Right lobe of liver (tissue), 6 donors: ENCODE data around the gene CALHM1. TPM values are rescaled to one million over a fixed set of nuclear protein-coding genes. Genes with fewer than 3 reads are reported as not detected.

Experiments used
- ATAC-seq, 4 donors: fragments of 200-7000 bp; cut with Tn5 transposase; one replicate each; pipeline ENCODE4 v1.9.1; 2020; ENCODE audit warnings: mild to moderate bottlenecking in 4 of 4, moderate library complexity in 4 of 4
- DNase-seq, 3 donors: peaks; one replicate each; pipeline ENCODE4 v3.0.0-alpha.2; 2020
- H3K27ac ChIP-seq, 3 donors: fragments of 200-600 bp; one replicate each; pipeline ENCODE4 v1.8.0; 2022
- H3K27me3 ChIP-seq, 2 donors: fragments of 200-600 bp; one replicate each; pipeline ENCODE4 v1.8.0; 2022
- H3K36me3 ChIP-seq, 4 donors: fragments of 200-600 bp; sonication (generic) in 1 of 4; one replicate each; pipeline versions ENCODE4 v1.5.1 to v1.8.0; 2017 to 2022; ENCODE audit warnings: control low read depth in 1 of 4
- H3K4me1 ChIP-seq, 4 donors: fragments of 200-600 bp; sonication (generic) in 1 of 4; one replicate each; pipeline versions ENCODE4 v1.5.1 to v1.8.0; 2017 to 2022; ENCODE audit warnings: control low read depth in 1 of 4
- H3K4me3 ChIP-seq, 3 donors: fragments of 200-600 bp; one replicate each; pipeline ENCODE4 v1.8.0; 2022
- H3K9me3 ChIP-seq, 4 donors: fragments of 200-600 bp; sonication (generic) in 1 of 4; one replicate each; pipeline versions ENCODE4 v1.5.1 to v1.8.0; 2017 to 2022; ENCODE audit warnings: control low read depth in 1 of 4
- POLR2A ChIP-seq: fragments of 450-650 bp; IDR thresholded peaks from one replicate; pipeline ENCODE4 v1.6.1; 2017; ENCODE audit warnings: antibody characterized with exemption, mild to moderate bottlenecking
- WGBS: methylation state at CpG from one replicate; pipeline ENCODE4 v1.1.6; 2018; ENCODE audit warnings: low coverage, low lambda C conversion rate; ENCODE audit not compliant: insufficient coverage; ENCODE audit errors: missing lambda C conversion rate; 5-methylcytosine and 5-hydroxymethylcytosine counted together
- intact Hi-C, 2 donors: fragments of 100-400 bp; cut with DNase I; formaldehyde crosslinking; loops; one replicate each; pipeline versions ENCODE4 v1.11.2 to v1.14.1; 2022
- total RNA-seq, 6 experiments: library from RNA; depleted of rRNA in 2 of 6; stranded (reverse); fragments of >200 nt in 2 of 6; fragmentation: NEBNext Ultra II Directional in 3 of 6; extraction: Animal tissue kit (Norgen Biotek cat#: 25700) in 3 of 6; gene quantifications; one replicate each; pipeline versions ENCODE4 v1.1.0 to v1.2.4, GENCODE V29; 2016 to 2023
- TF ChIP-seq, protein P1 (sequence below), 4 donors: fragments of 200-600 bp in 3 of 4; fragments of 450-650 bp in 1 of 4; IDR thresholded peaks; one replicate each; pipeline versions ENCODE4 v1.5.1 to v1.8.0; 2016 to 2022; ENCODE audit warnings: antibody characterized with exemption in 4 of 4, mild to moderate bottlenecking in 2 of 4
- donor health status: DM: no; HTN: yes; CAD: no.
- donor health status: DM: no; HTN: no; CAD: no.
- donor health status: DM: no; HTN: no; CAD: no.
- donor health status: DM: no; HTN: yes; CAD: no.
- donor health status: DM: no; HTN: yes; CAD: no.

CALHM1 gene
- total RNA-seq, 6 experiments from 2014 or later = not detected

GRCh38 chr10:103447187-103447586 lies 11.5 kb downstream of the CALHM1 start:
- WGBS = no CpG with 5 or more reads among the region's 23 CpGs
- no peak overlapping the region for H3K27ac ChIP-seq
- H3K27me3 ChIP-seq = no peaks in the 10 kb centered on the region
- ATAC-seq = no peak
- intact Hi-C loops = no loop called here
- no peaks in the 10 kb centered on the region for H3K4me1 ChIP-seq
- peaks cover 0 to 46% (median 25%) of the 10 kb centered on the region in 4 donors for H3K36me3 ChIP-seq
- no peak overlapping the region for H3K4me3 ChIP-seq
- no peak for DNase-seq
- no peaks in the 10 kb centered on the region for H3K9me3 ChIP-seq
- TF ChIP-seq, protein P1, sequence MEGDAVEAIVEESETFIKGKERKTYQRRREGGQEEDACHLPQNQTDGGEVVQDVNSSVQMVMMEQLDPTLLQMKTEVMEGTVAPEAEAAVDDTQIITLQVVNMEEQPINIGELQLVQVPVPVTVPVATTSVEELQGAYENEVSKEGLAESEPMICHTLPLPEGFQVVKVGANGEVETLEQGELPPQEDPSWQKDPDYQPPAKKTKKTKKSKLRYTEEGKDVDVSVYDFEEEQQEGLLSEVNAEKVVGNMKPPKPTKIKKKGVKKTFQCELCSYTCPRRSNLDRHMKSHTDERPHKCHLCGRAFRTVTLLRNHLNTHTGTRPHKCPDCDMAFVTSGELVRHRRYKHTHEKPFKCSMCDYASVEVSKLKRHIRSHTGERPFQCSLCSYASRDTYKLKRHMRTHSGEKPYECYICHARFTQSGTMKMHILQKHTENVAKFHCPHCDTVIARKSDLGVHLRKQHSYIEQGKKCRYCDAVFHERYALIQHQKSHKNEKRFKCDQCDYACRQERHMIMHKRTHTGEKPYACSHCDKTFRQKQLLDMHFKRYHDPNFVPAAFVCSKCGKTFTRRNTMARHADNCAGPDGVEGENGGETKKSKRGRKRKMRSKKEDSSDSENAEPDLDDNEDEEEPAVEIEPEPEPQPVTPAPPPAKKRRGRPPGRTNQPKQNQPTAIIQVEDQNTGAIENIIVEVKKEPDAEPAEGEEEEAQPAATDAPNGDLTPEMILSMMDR (IDR thresholded peaks at IDR 0.05) = no peak
- no peak for TF ChIP-seq POLR2A

- peak overlapping the region in 2 of 3 donors; percentile 18 to 65 for H3K27ac ChIP-seq
- DNase-seq = no peak
- no peak for TF ChIP-seq POLR2A
- TF ChIP-seq, protein P1 (IDR thresholded peaks at IDR 0.05) = no peak
- H3K4me3 ChIP-seq = no peak overlapping the region
- peaks cover 0 to 51% (median 28%) of the 10 kb centered on the region in 4 donors for H3K36me3 ChIP-seq
- ATAC-seq = peak; percentile 24 to 58 (median 38)
- H3K9me3 ChIP-seq = no peaks in the 10 kb centered on the region
- intact Hi-C loops = no loop called here
- no peaks in the 10 kb centered on the region for H3K27me3 ChIP-seq
- WGBS = 60% methylated on average over 5 of the region's 12 CpGs
- no peaks in the 10 kb centered on the region for H3K4me1 ChIP-seq
Observed at GRCh38 chr10:103445767-103446567, 12.7 kb downstream of the CALHM1 start.

DNA sequence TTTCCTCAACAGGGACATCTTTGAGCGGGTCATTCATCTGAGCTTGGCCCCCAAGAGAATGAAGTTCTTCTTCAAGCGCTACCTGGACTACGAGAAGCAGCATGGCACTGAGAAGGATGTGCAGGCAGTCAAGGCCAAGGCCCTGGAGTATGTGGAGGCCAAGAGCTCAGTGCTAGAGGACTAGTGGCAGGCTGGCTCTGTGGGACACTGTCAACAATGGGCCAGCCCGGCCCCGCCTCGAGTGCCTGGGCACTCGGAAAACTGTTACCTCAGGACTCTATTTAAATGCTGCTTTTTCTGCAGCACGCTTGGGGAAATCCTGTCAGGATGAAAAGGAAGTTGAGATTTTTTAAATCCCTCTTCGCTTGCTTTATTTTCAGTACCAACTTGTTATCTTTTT lies 13.3 kb downstream of the CALHM1 start:
- Histone ChIP-seq H3K4me1 (no peaks in the 10 kb centered on the region), H3K9me3 (no peaks in the 10 kb centered on the region), H3K36me3 (peaks cover 0 to 57% (median 29%) of the 10 kb centered on the region in 4 donors), H3K27me3 (no peaks in the 10 kb centered on the region), H3K27ac (peak overlapping the region in 2 of 3 donors; percentile 18 to 65), H3K4me3 (no peak overlapping the region)
- ATAC-seq (no peak), DNase-seq (no peak)
- intact Hi-C loops = no loop called here
- no peak for TF ChIP-seq POLR2A
- 53% methylated on average over 6 of the region's 9 CpGs for WGBS

DNA sequence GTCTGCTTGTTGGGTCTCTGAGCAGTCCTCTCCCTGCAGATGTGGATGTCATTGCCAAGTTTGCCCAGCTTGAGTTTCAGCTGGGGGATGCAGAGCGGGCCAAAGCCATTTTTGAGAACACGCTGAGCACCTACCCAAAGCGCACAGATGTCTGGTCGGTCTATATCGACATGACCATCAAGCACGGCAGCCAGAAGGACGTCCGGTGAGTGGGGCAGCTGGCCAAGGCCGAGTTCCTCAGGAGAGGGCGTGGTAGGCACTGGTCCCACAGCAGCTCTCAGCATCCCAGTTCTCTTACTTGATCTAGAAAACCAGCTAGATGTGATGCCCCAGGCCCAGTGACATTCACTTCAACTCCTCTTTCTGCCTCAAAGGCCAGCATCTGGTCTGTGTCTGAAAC lies 14.2 kb downstream of the CALHM1 start:
- DNase-seq (no peak), ATAC-seq (no peak)
- TF ChIP-seq, protein P1 (IDR thresholded peaks at IDR 0.05) = no peak
- no peak for TF ChIP-seq POLR2A
- no CpG with 5 or more reads among the region's 10 CpGs for WGBS
- Histone ChIP-seq H3K27ac (no peak overlapping the region), H3K36me3 (peaks cover 0 to 66% (median 35%) of the 10 kb centered on the region in 4 donors), H3K27me3 (no peaks in the 10 kb centered on the region), H3K4me1 (no peaks in the 10 kb centered on the region), H3K4me3 (no peak overlapping the region), H3K9me3 (no peaks in the 10 kb centered on the region)
- intact Hi-C loops = no loop called here

- Histone ChIP-seq H3K27me3 (no peaks in the 10 kb centered on the region), H3K4me1 (no peaks in the 10 kb centered on the region), H3K4me3 (no peak overlapping the region), H3K36me3 (peaks cover 0 to 73% (median 39%) of the 10 kb centered on the region in 4 donors), H3K9me3 (no peaks in the 10 kb centered on the region), H3K27ac (no peak overlapping the region)
- no peak for DNase-seq
- TF ChIP-seq POLR2A = no peak
- TF ChIP-seq, protein P1 (IDR thresholded peaks at IDR 0.05) = no peak
- no CpG with 5 or more reads among the region's 23 CpGs for WGBS
- intact Hi-C loops = no loop called here
- no peak for ATAC-seq
Observed at GRCh38 chr10:103443475-103444185, 15.1 kb downstream of the CALHM1 start.
